ENCODE results near the gene PLEKHA4.

DNA sequence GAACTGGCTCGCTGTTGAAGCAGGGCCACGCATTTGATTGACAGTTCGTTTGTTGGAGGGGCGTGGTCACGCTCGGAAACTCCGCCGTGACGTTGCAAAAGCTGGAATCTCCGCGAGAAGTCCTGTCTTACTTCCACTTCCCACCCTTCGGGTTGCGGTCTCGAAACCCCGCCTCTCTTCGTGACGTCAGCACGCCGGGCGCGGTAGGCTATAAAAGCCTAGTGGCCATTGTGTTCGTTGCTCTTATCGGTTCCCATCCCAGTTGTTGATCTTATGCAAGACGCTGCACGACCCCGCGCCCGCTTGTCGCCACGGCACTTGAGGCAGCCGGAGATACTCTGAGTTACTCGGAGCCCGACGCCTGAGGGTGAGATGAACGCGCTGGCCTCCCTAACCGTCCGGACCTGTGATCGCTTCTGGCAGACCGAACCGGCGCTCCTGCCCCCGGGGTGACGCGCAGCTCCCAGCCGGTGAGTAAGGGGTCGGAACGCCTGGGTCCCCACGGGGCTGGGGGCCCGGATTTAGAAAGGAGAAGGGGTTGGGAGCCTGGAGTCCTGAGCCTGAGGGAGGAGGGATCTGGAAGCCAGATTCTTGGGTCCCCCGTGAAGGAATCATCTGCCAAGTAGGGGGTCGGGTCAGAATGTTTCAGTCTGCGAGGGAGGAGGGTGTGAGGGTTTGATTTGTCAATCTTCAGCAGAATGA is 3.9 kb upstream of the PLEKHA4 start, which contains the start of gene PPP1R15A:
- no peak for TF ChIP-seq EZH2 (IDR thresholded peaks at IDR 0.05)
- TF ChIP-seq FOXP2 (optimal IDR thresholded peaks at IDR 0.05; ENCODE audit: control extremely low read depth, extremely low read length, insufficient read depth), result peak; percentile 82
